NCI-H69 (cell line): Measurements from ENCODE around the gene ABCA6.

Experiments
- DNase-seq: peaks from one replicate; lab custom pipeline; 2025; lab: John Stamatoyannopoulos, UW

ABCA6 gene

DNA sequence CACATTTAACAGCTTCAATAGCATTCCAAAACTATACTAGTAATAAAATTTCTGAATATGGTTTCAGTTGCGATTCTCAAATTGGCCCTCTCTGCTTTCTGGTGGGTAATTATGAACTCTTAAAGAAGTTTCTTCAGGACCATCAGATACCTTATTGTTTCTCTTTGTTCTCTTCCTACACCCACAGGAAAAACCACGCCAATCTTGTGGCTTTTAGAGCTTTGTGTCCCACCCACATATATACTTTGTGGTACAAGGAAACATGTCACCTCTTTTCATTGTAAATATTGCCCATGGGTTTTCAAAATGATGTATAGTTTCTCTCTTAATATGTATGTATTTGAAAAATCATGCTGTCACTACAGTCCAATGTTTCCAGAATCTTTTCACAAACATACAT, 93.1 kb downstream of the ABCA6 start:
- no peak for DNase-seq

DNA sequence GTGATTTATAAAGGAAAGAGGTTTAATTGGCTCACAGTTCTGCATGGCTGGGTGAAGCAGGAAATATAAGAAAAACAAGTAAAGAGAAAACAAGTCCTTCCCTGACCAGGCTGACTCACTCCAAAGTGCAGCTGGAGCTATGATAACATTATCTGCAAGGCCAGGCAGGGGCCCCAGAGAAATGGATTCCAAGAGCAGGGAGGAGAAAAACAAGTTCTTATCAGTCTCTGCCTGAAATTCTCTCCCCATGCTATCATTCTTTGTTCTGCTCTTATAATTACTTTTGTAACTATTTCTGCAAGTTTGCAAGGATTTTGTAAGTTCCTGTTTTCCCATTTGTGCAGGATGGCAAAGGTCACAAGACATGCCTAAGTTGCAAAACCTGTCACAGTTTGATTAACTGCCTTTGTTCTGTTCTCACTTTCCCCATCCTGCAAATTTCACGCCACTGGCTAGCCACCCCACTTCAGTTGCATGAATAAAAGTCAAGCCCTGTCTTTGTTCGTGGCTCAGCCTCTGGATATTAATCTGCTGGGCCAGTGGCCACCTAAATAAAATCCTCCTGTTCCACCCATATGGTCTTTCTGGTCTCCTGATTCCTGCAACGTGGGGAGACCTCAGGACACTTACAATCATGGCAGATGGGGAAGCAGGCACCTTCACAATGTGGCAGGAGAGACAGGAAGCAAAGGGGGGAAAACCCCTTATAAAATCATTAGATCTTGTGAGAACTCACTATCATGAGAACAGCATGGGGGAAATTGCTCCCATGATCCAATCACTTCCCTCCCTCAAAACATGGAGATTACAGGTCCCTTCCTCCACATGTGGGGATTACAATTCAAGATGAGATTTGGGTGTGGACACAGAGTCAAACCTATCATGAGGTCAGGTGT, 94.1 kb downstream of the ABCA6 start:
- no peak for DNase-seq

GRCh38 chr17:69046121-69046807, 95.4 kb downstream of the ABCA6 start:
- DNase-seq = no peak

- DNase-seq = no peak
These were observed 96.0 kb downstream of the ABCA6 start for GRCh38 chr17:69045646-69046045.

DNA sequence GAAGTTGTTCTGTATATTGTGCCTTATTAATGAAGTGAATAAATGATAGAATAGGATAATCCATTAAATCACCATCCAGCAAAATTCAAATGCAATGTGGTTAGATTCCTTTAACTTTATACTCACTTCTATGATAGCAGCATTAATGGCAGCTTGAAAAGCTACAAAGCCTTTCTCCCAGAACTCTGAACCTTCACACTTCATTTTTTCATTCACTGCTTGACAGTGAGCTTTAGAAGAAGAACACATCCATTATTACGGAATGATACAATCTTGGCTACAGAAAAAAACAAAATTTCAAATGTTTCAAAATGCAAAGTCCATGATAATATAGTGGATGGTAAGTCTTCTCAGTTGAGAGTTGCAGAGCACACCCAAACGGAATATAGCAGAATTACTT, 97.3 kb downstream of the ABCA6 start:
- DNase-seq = no peak

DNA sequence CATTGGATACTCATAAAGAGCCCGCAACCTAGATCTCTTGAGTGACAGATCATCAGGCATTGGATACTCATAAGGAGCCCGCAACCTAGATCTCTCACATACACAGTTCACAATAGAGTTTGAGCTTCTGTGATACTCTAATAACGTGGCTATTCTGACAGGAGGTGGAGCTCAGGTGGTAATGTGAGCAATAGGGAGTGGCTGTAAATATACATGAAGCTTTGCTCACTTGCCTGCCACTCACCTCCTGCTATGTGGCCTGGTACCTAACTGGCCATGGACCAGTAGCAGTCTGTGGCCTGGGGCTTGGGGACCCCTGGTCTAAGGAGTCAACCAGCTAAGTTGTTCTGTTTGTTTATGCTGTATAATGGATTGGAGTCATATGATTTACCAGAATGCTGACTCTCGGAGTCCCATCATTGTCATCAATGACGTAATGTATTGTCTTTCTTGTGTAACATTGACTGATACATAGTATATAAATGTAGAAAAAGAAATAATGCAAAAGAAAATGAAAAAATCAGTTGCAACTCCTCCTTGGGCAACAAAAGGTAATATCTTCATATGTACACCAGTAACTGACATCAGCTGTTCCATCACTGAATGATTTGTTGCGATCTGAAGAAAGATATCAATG, 98.5 kb downstream of the ABCA6 start:
- DNase-seq = no peak

DNA sequence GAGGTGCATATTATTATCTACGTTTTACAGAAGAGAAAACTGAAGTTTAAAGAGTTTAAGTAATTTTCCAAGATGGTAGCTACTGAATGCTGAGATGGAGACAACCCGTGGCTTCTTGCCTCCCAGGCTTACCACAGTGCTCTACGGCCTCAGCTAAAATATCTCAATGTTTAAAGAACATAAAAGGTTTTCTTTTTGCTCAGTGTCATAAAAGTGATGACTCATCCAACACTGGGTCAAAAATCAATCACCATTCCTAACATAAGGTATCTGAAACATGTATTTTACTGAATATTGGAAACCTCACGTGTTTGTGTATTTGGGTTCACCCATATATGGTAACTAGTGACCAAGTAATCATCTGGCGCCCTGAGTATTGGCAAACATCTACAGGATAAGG, 99.4 kb downstream of the ABCA6 start:
- no peak for DNase-seq

GRCh38 chr17:69031839-69032238, 109.9 kb downstream of the ABCA6 start:
- no peak for DNase-seq

- DNase-seq = no peak
These were observed 111.5 kb downstream of the ABCA6 start for GRCh38 chr17:69030169-69030568.
